ENCODE data around the gene CEACAM16.
A peak's percentile ranks its signal among the peaks of the same experiment; 100 is the strongest.
"Not testable (repeated sequence)": the region's sequence is repeated elsewhere in the genome, so short reads cannot be mapped to it uniquely, and the experiment has no call there.

Gene CEACAM16

DNA sequence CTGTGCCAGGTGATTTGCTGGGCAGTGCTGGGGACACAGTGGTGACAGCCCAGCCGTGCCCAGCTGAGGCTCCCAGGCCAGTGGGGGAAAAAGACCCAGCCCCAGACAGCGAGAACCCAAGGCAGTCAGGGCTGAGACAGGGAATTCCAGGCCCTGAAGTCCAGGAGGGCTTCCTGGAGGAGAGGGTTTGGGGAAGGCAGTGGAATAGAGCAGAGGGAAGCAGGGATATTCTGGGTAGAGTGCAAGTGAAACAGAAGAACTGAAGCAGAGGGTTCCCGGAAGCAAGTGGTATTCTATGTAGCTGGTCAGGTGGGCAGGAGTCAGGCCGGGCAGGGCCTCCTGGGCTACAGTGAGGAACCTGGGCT is 1.3 kb upstream of the CEACAM16 start:
- DNase-seq = no peak
- in situ Hi-C loops (cut with MboI; ENCODE audit: low pct_unique_long_range_greater_than_20kb, low sequenced_read_pairs) = no loop called here

DNA sequence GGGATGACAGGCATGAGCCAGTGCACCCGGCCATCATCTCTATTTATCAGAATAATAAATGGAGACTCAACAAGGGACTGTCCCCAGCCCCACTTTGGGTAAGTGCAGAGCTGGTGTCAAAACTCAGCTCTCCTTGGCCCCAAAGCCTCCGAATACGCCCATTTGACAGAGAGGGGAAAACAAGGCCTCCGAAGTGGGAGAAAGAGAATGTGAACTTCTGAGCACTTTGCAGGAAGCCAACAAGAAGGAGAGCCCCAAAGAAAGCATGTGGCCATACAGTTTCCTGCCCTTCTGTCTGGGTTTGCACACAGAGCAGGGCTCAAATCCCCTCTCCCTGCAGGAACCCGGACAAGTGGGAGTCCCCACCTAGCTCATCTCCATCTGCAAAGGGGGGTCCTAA is 1.6 kb downstream of the CEACAM16 start:
- in situ Hi-C loops (cut with MboI; ENCODE audit: low pct_unique_long_range_greater_than_20kb, low sequenced_read_pairs) = no loop called here
- no peak for DNase-seq

DNA sequence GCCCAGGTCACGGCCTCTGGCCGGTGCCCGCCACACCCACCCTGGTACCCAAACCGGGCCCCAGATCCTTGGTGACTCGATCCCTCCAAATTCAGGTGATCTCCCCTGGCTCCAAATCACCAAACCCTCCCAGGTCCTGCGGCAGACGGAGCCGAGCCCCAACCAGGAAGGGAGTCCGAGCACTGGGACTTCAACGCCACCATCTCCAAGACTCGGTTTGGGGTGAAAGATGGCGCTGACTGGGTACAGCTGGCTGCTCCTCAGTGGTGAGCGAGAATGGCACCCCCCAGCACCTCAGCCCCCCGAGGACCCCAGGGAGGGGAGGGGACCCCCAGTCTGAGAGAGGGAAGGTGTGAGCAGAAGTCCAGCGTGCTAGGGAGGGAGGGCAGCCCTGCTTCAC is 2.3 kb downstream of the CEACAM16 start:
- DNase-seq = no peak

DNA sequence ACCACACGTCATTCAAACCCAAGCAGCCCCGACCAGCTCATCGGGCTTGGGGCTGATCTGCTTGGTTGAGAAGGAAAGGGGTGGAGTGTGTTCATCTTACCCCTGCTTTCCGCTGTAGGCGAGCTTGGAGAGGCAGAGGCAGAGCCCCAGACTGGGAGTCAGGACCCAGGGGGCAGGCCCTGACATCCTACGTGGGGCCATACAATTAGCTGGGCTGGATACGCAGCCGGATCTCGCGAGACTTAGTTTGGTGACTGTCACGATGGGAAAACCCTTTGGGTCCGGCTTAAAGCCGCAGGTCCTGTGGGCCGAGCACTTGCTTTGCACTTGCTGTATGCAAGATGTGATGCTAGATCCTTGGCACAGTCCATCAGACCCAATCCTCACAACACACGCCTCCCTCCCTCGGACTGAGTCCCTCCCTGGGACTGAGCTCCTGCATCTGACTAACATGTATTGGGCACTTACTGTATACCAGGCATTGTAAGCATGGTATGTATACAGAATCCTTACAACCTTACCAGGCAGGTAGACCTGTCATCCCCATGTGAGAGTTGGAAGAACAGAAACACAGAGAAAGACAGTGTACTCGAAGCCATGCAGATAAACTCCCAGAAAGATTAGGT is 3.7 kb downstream of the CEACAM16 start:
- in situ Hi-C loops (cut with MboI; ENCODE audit: low pct_unique_long_range_greater_than_20kb, low sequenced_read_pairs) = no loop called here
- DNase-seq = no peak

More for the DNA sequence above, 2.3 kb downstream of the CEACAM16 start:
- in situ Hi-C loops (cut with MboI; ENCODE audit: low pct_unique_long_range_greater_than_20kb, low sequenced_read_pairs) = no loop called here

DNA sequence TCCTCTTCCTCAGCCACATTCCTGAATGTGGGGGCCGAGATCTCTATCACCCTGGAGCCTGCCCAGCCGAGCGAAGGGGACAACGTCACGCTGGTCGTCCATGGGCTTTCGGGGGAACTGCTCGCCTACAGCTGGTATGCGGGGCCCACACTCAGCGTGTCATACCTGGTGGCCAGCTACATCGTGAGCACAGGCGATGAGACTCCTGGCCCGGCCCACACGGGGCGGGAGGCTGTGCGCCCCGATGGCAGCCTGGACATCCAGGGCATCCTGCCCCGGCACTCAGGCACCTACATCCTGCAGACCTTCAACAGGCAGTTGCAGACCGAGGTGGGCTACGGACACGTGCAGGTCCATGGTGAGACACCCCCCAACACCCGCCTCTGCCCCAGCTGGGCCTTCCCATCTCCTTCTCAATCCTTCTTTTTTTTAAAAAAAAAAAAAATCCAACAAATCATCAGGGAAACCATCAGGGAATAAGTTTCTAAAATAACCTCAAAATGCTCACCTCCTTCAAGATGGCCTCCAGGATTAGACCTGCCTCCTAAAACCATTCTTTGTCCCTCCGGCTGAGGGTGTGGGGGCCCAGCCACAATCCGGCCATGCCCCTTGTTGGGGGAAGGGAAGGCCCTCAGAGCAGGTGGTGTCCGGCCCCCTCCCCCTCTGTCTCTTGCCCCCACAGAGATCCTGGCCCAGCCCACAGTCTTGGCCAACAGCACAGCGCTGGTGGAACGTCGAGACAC is 4.6 kb downstream of the CEACAM16 start:
- in situ Hi-C loops (cut with MboI; ENCODE audit: low pct_unique_long_range_greater_than_20kb, low sequenced_read_pairs) = no loop called here
- DNase-seq = no peak

DNA sequence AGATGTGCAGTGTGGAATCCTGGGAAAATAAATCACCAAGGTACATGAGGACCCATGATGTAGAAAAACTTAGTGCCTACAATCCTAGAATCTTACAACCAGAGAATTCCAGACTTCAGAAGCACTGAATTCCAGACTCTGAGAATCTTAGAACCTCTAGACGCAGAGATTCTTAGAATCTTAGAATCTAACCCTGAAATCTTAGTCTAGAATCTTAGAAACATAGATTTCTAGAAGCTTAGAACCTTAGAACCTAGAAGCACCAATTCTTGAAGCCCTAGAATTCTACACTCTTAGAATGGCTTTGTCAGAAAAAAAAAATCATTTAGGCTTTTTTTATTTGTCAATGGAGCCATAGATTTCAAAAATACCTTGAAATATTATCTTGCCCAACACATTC is 6.0 kb downstream of the CEACAM16 start:
- DNase-seq = no peak
- in situ Hi-C loops (cut with MboI; ENCODE audit: low pct_unique_long_range_greater_than_20kb, low sequenced_read_pairs) = no loop called here

DNA sequence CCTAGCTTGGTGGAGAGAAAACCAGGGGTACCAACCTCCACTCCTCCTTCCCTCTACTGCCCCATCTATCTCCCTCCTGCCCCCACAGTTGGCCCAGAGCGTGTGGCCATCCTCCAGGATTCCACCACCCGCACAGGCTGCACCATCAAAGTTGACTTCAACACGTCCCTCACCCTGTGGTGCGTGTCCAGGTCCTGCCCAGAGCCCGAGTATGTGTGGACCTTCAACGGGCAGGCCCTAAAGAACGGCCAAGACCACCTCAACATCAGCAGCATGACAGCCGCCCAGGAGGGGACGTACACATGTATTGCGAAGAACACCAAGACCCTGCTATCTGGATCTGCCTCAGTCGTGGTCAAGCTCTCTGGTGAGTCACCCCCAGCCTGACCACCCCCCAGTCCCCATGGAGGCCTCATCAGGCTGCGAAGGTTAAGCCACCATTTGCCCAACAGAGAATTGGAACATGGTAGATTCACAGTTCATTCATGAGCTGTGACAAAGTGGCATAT is 6.6 kb downstream of the CEACAM16 start:
- DNase-seq = no peak
- in situ Hi-C loops (cut with MboI; ENCODE audit: low pct_unique_long_range_greater_than_20kb, low sequenced_read_pairs) = no loop called here

DNA sequence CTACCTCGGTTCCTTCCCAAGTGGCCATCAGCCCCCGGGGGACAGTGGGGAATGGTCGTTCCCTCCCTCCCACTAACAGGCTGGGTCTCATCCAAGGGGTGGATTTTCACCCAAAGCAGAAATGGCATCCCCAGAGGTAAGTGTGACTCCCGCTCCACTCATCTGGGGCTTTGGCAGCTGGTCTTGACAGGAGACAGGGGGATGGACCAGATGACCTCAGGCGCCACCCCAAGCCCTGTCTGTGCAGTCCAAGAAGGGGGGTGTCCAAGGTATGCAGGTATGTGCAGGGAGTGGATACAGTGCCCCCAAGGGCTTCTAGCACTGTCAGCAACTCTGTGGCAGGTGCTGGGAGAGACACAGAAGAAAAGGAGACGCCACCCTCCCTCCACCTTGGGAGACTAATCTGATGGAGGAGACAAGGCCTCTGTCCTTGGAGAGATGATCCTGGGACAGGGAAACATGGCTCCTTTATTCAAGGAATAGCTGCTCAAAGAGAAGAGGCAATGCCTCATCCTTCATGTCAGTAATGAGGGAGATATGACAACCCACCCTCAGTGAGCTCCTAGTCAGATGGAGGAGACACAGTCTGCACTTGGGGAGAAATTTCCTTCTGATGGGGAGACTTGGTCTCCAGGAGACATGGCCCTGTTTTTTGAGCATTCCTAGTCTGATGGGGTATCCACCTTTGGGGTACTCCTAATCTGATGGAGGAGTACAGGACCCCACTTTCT is 7.7 kb downstream of the CEACAM16 start:
- DNase-seq = no peak
- in situ Hi-C loops (cut with MboI; ENCODE audit: low pct_unique_long_range_greater_than_20kb, low sequenced_read_pairs) = no loop called here

DNA sequence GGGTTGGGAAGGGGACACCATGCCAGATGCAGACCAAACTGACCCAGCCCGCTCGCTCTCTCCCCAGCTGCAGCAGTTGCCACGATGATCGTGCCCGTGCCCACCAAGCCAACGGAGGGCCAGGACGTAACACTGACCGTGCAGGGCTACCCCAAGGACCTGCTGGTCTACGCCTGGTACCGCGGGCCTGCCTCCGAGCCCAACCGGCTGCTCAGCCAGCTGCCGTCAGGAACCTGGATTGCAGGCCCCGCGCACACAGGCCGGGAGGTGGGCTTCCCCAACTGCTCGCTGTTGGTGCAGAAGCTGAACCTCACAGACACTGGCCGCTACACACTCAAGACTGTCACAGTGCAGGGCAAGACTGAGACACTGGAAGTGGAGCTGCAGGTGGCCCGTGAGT is 8.8 kb downstream of the CEACAM16 start:
- no peak for DNase-seq
- in situ Hi-C loops (cut with MboI; ENCODE audit: low pct_unique_long_range_greater_than_20kb, low sequenced_read_pairs) = no loop called here

DNA sequence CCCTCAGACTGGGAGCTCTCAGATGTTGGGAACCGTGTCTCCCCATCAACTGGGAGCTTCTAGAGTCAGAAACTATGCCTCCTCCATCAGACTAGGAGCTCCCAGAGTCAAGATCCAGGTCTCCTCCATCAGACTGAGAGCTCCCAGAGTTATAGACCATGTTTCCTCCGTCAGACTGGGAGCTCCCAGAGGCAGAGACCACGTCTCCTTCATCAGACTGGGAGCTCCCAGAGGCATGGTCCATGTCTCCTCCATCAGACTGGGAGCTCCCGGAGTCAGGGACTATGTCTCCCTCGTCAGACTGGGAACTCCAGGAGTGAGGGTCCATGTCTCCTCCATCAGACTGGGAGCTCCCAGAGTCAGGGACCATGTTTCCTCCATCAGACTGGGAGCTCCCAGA is 10.0 kb downstream of the CEACAM16 start:
- in situ Hi-C loops (cut with MboI; ENCODE audit: low pct_unique_long_range_greater_than_20kb, low sequenced_read_pairs) = no loop called here
- no peak for DNase-seq

DNA sequence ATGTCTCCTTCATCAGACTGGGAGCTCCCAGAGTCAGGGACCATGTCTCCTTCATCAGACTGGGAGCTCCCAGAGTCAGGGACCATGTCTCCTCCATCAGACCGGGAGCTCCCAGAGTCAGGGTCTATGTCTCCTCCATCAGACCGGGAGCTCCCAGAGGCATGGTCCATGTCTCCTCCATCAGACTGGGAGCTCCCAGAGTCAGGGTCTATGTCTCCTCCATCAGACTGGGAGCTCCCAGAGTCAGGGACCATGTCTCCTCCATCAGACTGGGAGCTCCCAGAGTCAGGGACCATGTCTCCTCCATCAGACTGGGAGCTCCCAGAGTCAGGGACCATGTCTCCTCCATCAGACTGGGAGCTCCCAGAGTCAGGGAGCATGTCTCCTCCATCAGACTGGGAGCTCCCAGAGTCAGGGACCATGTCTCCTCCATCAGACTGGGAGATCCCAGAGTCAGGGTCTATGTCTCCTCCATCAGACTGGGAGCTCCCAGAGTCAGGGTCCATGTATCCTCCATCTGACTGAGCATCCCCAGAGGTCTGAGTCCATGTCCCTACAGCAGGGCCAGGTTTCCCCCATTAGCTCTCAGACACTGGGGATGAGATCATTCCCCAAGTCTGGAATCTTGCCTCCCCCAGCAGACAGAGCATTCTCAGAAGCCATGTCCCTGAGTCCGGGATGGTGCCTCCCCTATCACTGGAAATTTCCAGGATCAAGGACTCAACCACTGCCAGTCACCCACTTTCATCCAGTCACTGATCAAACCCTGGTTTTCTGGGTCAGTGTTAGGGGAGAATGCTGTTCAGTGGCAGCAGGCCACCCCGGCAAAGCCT is 10.7 kb downstream of the CEACAM16 start:
- in situ Hi-C loops (cut with MboI; ENCODE audit: low pct_unique_long_range_greater_than_20kb, low sequenced_read_pairs); DNase-seq: not testable (repeated sequence)

DNA sequence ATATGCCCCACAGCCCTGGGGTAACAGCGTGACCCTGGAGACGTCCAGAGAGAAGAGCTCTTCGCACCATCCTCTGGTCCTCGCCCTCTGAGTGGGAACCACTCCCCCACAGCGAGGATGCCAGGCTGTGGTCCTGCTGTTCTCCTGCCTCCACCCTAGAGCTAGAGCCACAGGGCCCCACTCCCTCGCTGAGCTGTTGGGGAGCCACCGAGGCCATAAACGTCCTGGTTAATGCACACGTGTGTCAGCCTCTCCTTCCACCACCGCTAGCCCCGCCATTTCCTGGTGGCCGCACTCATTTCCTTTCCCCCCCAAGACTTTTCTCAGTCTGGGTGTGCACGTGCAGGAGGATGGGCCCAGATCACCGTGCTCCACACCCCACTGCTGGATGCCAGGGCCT is 11.5 kb downstream of the CEACAM16 start:
- in situ Hi-C loops (cut with MboI; ENCODE audit: low pct_unique_long_range_greater_than_20kb, low sequenced_read_pairs) = no loop called here
- DNase-seq = no peak

DNA sequence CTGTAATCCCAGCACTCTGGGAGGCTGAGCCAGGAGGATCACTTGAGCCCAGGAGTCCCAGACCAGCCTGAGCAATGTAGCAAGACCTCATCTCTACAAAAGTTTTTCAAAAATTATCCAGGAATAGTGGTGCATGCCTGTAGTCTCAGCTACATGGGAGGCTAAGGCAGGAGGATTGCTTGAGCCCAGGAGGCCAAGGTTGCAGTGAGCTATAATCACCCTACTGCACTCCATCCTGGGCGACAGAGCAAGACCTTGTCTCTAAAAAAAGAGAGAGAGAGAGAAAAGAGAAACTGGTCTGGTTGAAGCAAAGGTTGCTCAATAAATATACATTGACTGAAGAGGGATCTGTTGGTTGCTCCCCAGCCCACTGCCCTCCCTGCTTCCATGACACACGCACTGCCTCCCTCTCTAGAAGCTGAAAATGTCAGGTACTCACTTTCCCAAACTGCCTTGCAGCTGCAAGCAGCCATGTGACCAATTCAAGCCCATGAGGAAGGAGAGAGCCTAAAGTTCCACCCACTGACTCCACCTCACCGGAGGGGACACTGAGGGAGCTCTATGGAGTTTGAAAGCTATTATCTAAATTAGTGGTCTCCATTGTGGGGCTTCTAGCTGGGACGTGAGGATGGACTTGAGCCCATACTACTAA is 14.0 kb downstream of the CEACAM16 start:
- in situ Hi-C loops (cut with MboI; ENCODE audit: low pct_unique_long_range_greater_than_20kb, low sequenced_read_pairs) = no loop called here
- no peak for DNase-seq

DNA sequence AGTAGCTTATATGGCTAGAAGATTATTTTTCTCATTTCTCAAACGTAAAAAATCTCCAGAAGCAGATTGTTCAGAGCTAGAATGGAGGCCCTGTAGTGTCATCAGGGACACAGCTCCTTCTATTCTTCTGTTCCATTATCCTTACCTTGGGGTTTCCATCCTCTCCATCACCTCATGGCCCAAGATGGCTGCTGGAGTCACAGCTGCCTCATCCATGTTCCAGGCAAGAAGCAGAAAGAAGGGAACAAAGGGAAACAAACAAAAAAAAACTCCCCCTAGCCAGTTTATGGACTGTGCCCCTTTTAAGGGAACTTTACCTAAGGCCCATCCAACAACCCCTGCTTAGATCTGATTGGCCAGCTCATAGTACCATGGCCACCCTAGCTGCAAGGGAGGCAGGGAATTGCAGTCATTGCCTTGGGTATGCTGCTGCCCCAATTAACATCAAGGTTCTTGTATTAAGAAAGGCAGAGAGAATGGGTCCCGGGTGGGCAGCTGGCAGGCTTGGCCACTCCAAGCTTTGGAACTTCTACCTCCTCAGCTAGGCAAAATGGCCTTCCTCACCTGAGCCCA is 15.7 kb downstream of the CEACAM16 start:
- in situ Hi-C loops (cut with MboI; ENCODE audit: low pct_unique_long_range_greater_than_20kb, low sequenced_read_pairs) = no loop called here
- DNase-seq = no peak

DNA sequence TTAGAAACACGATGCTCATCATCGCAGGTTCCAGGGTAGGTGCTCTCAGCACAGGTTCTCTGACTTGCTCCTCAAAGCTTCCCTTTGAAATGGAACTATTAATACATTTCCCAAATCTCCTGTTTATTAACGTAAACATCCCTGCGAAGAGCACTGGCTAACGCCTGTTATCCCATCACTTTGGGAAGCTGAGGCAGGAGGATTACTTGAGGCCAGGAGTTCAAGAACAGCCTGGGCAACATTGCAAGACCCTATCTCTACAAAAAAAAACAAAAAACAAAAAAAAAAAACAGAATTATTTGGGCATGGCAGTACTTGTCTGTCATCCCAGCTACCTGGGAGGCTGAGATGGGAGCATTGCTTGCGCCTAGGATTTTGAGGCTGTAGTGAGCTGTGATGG is 18.7 kb downstream of the CEACAM16 start:
- no peak for DNase-seq
- in situ Hi-C loops (cut with MboI; ENCODE audit: low pct_unique_long_range_greater_than_20kb, low sequenced_read_pairs) = no loop called here

DNA sequence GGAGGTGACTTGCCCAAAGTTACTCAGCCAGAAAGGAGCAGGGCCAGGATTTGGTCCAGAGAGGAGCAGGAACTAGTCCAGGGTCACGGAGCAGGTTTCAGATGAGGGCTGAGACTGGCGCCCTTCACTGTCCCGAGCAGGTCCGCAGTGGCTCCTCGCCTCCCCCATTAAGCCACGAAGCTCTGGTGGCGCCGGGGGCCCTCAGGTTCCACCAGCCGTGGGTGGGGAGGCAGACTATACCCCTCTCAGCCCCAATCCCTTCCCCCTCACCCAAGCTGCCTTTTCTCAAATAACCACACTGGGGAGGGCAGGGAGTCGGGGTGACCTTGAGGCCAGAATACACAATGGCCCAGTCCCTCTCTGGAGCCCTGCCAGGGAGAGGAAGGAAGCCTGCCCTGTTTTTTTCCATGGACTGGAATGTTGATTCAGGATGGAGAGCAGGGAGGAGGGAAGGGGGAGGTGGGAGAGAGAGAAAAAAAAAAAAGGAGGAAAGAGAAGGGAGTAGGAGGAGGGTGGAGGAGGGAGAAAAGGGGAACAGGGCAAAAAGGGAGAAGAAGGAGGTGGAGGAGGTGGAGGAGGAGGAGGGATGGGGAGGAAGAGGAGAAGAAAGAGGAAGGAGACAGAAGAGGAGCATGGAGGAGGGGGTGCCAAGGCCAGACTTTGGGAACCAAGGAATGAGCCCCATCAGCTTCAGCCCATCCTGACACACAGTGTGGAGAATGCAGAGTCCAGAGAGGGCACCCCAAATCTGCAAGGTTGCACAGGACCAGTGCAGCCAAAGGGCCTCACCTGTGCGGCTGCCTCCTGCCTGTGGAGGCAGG is 19.7 kb downstream of the CEACAM16 start:
- peak; percentile 44 for DNase-seq
- in situ Hi-C loops (cut with MboI; ENCODE audit: low pct_unique_long_range_greater_than_20kb, low sequenced_read_pairs) = no loop called here

DNA sequence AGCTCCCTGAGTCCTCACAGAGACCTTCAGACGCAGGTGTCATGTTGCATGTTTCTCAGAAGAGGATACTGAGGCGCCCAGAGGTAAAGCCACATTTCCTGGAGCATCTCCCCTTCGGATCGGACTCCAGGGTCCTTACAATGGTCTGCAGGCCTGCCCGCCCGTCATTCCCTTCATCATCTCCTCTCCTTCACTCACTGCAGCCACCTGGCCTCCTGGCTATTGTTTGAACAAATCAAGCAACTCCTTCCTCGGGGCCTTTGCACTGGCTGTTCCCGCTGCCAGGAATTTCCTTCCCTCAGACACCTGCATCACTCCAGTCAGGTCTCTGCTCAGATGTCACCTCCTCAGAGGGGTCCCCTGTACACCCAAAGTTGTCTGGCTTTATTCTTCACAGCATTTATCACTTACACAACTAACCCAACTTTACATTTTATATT is 20.3 kb downstream of the CEACAM16 start:
- in situ Hi-C loops (cut with MboI; ENCODE audit: low pct_unique_long_range_greater_than_20kb, low sequenced_read_pairs) = no loop called here
- DNase-seq = no peak

DNA sequence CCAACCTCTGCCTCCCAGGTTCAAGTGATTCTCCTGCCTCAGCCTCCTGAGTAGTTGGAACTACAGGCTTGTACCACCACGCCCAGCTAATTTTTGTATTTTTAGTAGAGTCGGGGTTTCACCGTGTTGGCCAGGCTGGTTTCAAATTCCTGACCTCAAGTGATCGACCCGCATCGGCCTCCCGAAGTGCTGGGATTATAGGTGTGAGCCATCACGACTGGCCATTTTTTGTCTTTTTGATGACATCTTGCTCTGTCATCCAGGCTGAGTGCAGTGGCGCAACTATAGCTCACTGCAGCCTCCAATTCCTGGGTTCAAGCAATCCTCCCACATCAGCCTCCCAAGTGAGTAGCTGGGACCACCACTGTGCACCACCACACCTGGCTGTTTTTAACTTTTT is 21.4 kb downstream of the CEACAM16 start:
- DNase-seq; in situ Hi-C loops (cut with MboI; ENCODE audit: low pct_unique_long_range_greater_than_20kb, low sequenced_read_pairs): not testable (repeated sequence)
